GM21447 (cell line): Measurements from ENCODE around the gene ADPRS.

Source experiments
- ATAC-seq: cut with Tn5 transposase; IDR thresholded peaks from one replicate; pipeline ENCODE4 v1.9.1; 2021; ENCODE audit not compliant: unreplicated experiment

The ADPRS gene

GRCh38 chr1:36088577-36089392 is at the start of gene ADPRS:
Gene ADPRS, plus strand, starts transcription at chr1:36088892. Its CDS starts 13 bp downstream, at chr1:36088905.
- ATAC-seq, result peak; percentile 62

- ATAC-seq, result no peak
These were observed 48.5 kb upstream of the ADPRS start for GRCh38 chr1:36040238-36040637.

- ATAC-seq, result no peak
These were observed 36.9 kb upstream of the ADPRS start for GRCh38 chr1:36051821-36052220.

- no peak for ATAC-seq
These were observed 34.7 kb upstream of the ADPRS start for GRCh38 chr1:36053978-36054377.

- no peak for ATAC-seq
These were observed 33.0 kb upstream of the ADPRS start for GRCh38 chr1:36055706-36056105.

- ATAC-seq, result no peak
These were observed 26.4 kb upstream of the ADPRS start for GRCh38 chr1:36062315-36062714.

GRCh38 chr1:36067871-36068270 is 20.8 kb upstream of the ADPRS start:
- ATAC-seq, result no peak

- ATAC-seq, result no peak
These were observed 19.8 kb upstream of the ADPRS start for GRCh38 chr1:36068866-36069265.

- no peak for ATAC-seq
These were observed 18.3 kb upstream of the ADPRS start for GRCh38 chr1:36070349-36070748.

- no peak for ATAC-seq
These were observed 11.6 kb upstream of the ADPRS start for GRCh38 chr1:36076979-36077573.

- no peak for ATAC-seq
These were observed 8.5 kb upstream of the ADPRS start for GRCh38 chr1:36080236-36080635.

- ATAC-seq, result no peak
These were observed 7.9 kb upstream of the ADPRS start for GRCh38 chr1:36080801-36081200.

- ATAC-seq, result no peak
These were observed 6.7 kb upstream of the ADPRS start for GRCh38 chr1:36081926-36082485.

- no peak for ATAC-seq
These were observed 5.5 kb upstream of the ADPRS start for GRCh38 chr1:36083219-36083618.

GRCh38 chr1:36083635-36084496 is 4.8 kb upstream of the ADPRS start, which contains the start of gene TEKT2:
Gene TEKT2, plus strand, starts transcription at chr1:36084094. Its CDS starts 828 bp downstream, at chr1:36084922.
- ATAC-seq, result no peak

GRCh38 chr1:36084497-36085115 is 4.1 kb upstream of the ADPRS start:
- no peak for ATAC-seq

GRCh38 chr1:36085126-36085525 is 3.6 kb upstream of the ADPRS start:
- ATAC-seq, result no peak

GRCh38 chr1:36085686-36086526 is 2.8 kb upstream of the ADPRS start:
- ATAC-seq, result no peak

- no peak for ATAC-seq
These were observed 2.0 kb upstream of the ADPRS start for GRCh38 chr1:36086529-36087232.
